Activated T-helper 1 cell treated with anti-CD3 and anti-CD28 coated beads, Interleukin-12 subunit alpha, Interleukin-12 subunit beta, Interleukin-2, Interleukin-4 antibody, amounts not matched to agents 30 ng/mL and 10 ng/mL and 1 ng/mL, durations not matched to agents 14 hours and 24 hours and 36 hours (primary cell): Measurements from ENCODE around the gene SETD4. TPM values are rescaled to one million over a fixed set of nuclear protein-coding genes. Genes with fewer than 3 reads are reported as not detected.

Source experiments
- DNase-seq: peaks from one replicate; pipeline ENCODE4 v3.0.0; 2021; ENCODE audit warnings: low spot score
- H3K27ac Mint-ChIP-seq: one replicate; pipeline ENCODE4 v1.8.0; 2021; ENCODE audit warnings: mild to moderate bottlenecking, mixed read lengths
- H3K27me3 Mint-ChIP-seq: one replicate; pipeline ENCODE4 v1.8.0; 2022; ENCODE audit warnings: mild to moderate bottlenecking, moderate library complexity, mixed read lengths; ENCODE audit not compliant: insufficient read depth
- H3K36me3 Mint-ChIP-seq: one replicate; pipeline ENCODE4 v1.8.0; 2021; ENCODE audit warnings: low read depth, mixed read lengths
- H3K4me1 Mint-ChIP-seq: one replicate; pipeline ENCODE4 v1.8.0; 2021; ENCODE audit warnings: low read depth, mixed read lengths
- H3K4me3 Mint-ChIP-seq: one replicate; pipeline ENCODE4 v1.8.0; 2021; ENCODE audit warnings: mild to moderate bottlenecking, moderate library complexity, mixed read lengths
- H3K9me3 Mint-ChIP-seq: one replicate; pipeline ENCODE4 v1.8.0; 2021; ENCODE audit warnings: mixed read lengths
- intact Hi-C: fragments of 100-400 bp; cut with micrococcal nuclease; formaldehyde crosslinking; loops from one replicate; pipeline ENCODE4 v1.15.1; 2024
- total RNA-seq: library from RNA; stranded (reverse); gene quantifications from 2 replicates; pipeline ENCODE4 v1.2.3, GENCODE V29; 2022

SETD4 gene
- total RNA-seq, 1 donor from 2014 or later = 22.0 TPM

GRCh38 chr21:36096398-36097290 lies 36.3 kb upstream of the SETD4 start:
- Mint-ChIP-seq H3K27ac (no peak overlapping the region), H3K9me3 (peaks cover 20% of the 10 kb centered on the region), H3K4me1 (no peaks in the 10 kb centered on the region), H3K4me3 (no peak overlapping the region), H3K36me3 (peaks cover 2% of the 10 kb centered on the region), H3K27me3 (peaks cover 4% of the 10 kb centered on the region)
- intact Hi-C loops = no loop called here
- DNase-seq = no peak

- Mint-ChIP-seq H3K4me3 (no peak overlapping the region), H3K9me3 (peaks cover 20% of the 10 kb centered on the region), H3K27me3 (peaks cover 6% of the 10 kb centered on the region), H3K36me3 (peaks cover 2% of the 10 kb centered on the region), H3K4me1 (no peaks in the 10 kb centered on the region), H3K27ac (no peak overlapping the region)
- DNase-seq = no peak
- intact Hi-C loops = no loop called here
Observed at GRCh38 chr21:36093512-36093911, 33.2 kb upstream of the SETD4 start.

- intact Hi-C loops = no loop called here
- peaks cover 2% of the 10 kb centered on the region for H3K36me3 Mint-ChIP-seq
- peaks cover 6% of the 10 kb centered on the region for H3K27me3 Mint-ChIP-seq
- no peaks in the 10 kb centered on the region for H3K4me1 Mint-ChIP-seq
- peaks cover 20% of the 10 kb centered on the region for H3K9me3 Mint-ChIP-seq
- no peak for DNase-seq
- no peak overlapping the region for H3K27ac Mint-ChIP-seq
- no peak overlapping the region for H3K4me3 Mint-ChIP-seq
Observed at GRCh38 chr21:36092681-36093080, 32.4 kb upstream of the SETD4 start.

- H3K9me3 Mint-ChIP-seq = peaks cover 17% of the 10 kb centered on the region
- peaks cover 8% of the 10 kb centered on the region for H3K4me1 Mint-ChIP-seq
- no peak overlapping the region for H3K27ac Mint-ChIP-seq
- no peak for DNase-seq
- peaks cover 4% of the 10 kb centered on the region for H3K36me3 Mint-ChIP-seq
- H3K27me3 Mint-ChIP-seq = peaks cover 6% of the 10 kb centered on the region
- intact Hi-C loops = no loop called here
- H3K4me3 Mint-ChIP-seq = no peak overlapping the region
Observed at GRCh38 chr21:36089946-36090345, 29.6 kb upstream of the SETD4 start.

GRCh38 chr21:36087362-36088138 lies 27.2 kb upstream of the SETD4 start:
- Mint-ChIP-seq H3K4me1 (peaks cover 8% of the 10 kb centered on the region), H3K4me3 (no peak overlapping the region), H3K27ac (no peak overlapping the region), H3K36me3 (peaks cover 2% of the 10 kb centered on the region), H3K27me3 (peaks cover 3% of the 10 kb centered on the region), H3K9me3 (no peaks in the 10 kb centered on the region)
- intact Hi-C loops = no loop called here
- DNase-seq = no peak

- peaks cover 3% of the 10 kb centered on the region for H3K9me3 Mint-ChIP-seq
- H3K27me3 Mint-ChIP-seq = no peaks in the 10 kb centered on the region
- no peak overlapping the region for H3K4me3 Mint-ChIP-seq
- H3K4me1 Mint-ChIP-seq = peaks cover 35% of the 10 kb centered on the region
- DNase-seq = no peak
- peaks cover 12% of the 10 kb centered on the region for H3K36me3 Mint-ChIP-seq
- intact Hi-C loops = no loop called here
- H3K27ac Mint-ChIP-seq = no peak overlapping the region
Observed at GRCh38 chr21:36082237-36082664, 21.9 kb upstream of the SETD4 start.

- no peak for DNase-seq
- peaks cover 43% of the 10 kb centered on the region for H3K4me1 Mint-ChIP-seq
- intact Hi-C loops = no loop called here
- H3K4me3 Mint-ChIP-seq = no peak overlapping the region
- H3K27me3 Mint-ChIP-seq = no peaks in the 10 kb centered on the region
- H3K36me3 Mint-ChIP-seq = peaks cover 14% of the 10 kb centered on the region
- peaks cover 3% of the 10 kb centered on the region for H3K9me3 Mint-ChIP-seq
- H3K27ac Mint-ChIP-seq = no peak overlapping the region
Observed at GRCh38 chr21:36080386-36080785, 20.1 kb upstream of the SETD4 start.

GRCh38 chr21:36079671-36080070 lies 19.3 kb upstream of the SETD4 start:
- Mint-ChIP-seq H3K27me3 (no peaks in the 10 kb centered on the region), H3K9me3 (peaks cover 3% of the 10 kb centered on the region), H3K27ac (peak overlapping the region; percentile 90), H3K4me1 (peaks cover 46% of the 10 kb centered on the region), H3K4me3 (peak overlapping the region; percentile 69), H3K36me3 (peaks cover 14% of the 10 kb centered on the region)
- no peak for DNase-seq
- intact Hi-C loops = loop anchor here (1.0 kb wide), 1 partner anchor 10 kb away; no protein-coding TSS in a partner anchor

GRCh38 chr21:36079010-36079649 lies 18.8 kb upstream of the SETD4 start:
- no peaks in the 10 kb centered on the region for H3K27me3 Mint-ChIP-seq

GRCh38 chr21:36077758-36078157 lies 17.4 kb upstream of the SETD4 start:
- Mint-ChIP-seq H3K4me3 (no peak overlapping the region), H3K27me3 (no peaks in the 10 kb centered on the region), H3K27ac (no peak overlapping the region), H3K4me1 (peaks cover 54% of the 10 kb centered on the region), H3K36me3 (peaks cover 15% of the 10 kb centered on the region), H3K9me3 (peaks cover 3% of the 10 kb centered on the region)
- DNase-seq = no peak
- intact Hi-C loops = no loop called here

More at GRCh38 chr21:36079010-36079649, 18.8 kb upstream of the SETD4 start:
- peak overlapping the region; percentile 69 for H3K4me3 Mint-ChIP-seq
- H3K27ac Mint-ChIP-seq = peak overlapping the region; percentile 90
- intact Hi-C loops = loop anchor here (1.0 kb wide), 1 partner anchor 10 kb away; no protein-coding TSS in a partner anchor
- peaks cover 14% of the 10 kb centered on the region for H3K36me3 Mint-ChIP-seq
- H3K4me1 Mint-ChIP-seq = peaks cover 46% of the 10 kb centered on the region
- DNase-seq = peak; percentile 24
- H3K9me3 Mint-ChIP-seq = peaks cover 3% of the 10 kb centered on the region

GRCh38 chr21:36076878-36077655 lies 16.7 kb upstream of the SETD4 start:
- no peaks in the 10 kb centered on the region for H3K27me3 Mint-ChIP-seq
- H3K4me1 Mint-ChIP-seq = peaks cover 57% of the 10 kb centered on the region
- no peak for DNase-seq
- no peak overlapping the region for H3K27ac Mint-ChIP-seq
- intact Hi-C loops = no loop called here
- peaks cover 21% of the 10 kb centered on the region for H3K36me3 Mint-ChIP-seq
- H3K9me3 Mint-ChIP-seq = peaks cover 3% of the 10 kb centered on the region
- no peak overlapping the region for H3K4me3 Mint-ChIP-seq

GRCh38 chr21:36075953-36076352 lies 15.6 kb upstream of the SETD4 start:
- Mint-ChIP-seq H3K4me3 (no peak overlapping the region), H3K36me3 (peaks cover 31% of the 10 kb centered on the region), H3K27ac (peak overlapping the region; percentile 15), H3K9me3 (peaks cover 3% of the 10 kb centered on the region), H3K27me3 (no peaks in the 10 kb centered on the region), H3K4me1 (peaks cover 68% of the 10 kb centered on the region)
- no peak for DNase-seq
- intact Hi-C loops = no loop called here
